NB4 (cell line): ENCODE results near the gene HEXB.
A peak's percentile ranks its signal among the peaks of the same experiment; 100 is the strongest.

Experiments
- DNase-seq: peaks from one replicate; pipeline ENCODE4 v3.0.0; 2010; ENCODE audit warnings: low read depth
- H3K4me3 ChIP-seq: one replicate; pipeline ENCODE4 v1.5.1; 2011; ENCODE audit warnings: mild to moderate bottlenecking, low read depth, low read length, moderate library complexity
- CTCF ChIP-seq: IDR thresholded peaks from one replicate; pipeline ENCODE4 v1.5.1; 2012; ENCODE audit warnings: low read depth, low read length
- MAX ChIP-seq: IDR thresholded peaks from 2 replicates; pipeline ENCODE4 v1.6.1; 2011; ENCODE audit warnings: low read depth, low read length
- MYC ChIP-seq: IDR thresholded peaks from 2 replicates; pipeline ENCODE4 v1.6.1; 2011; ENCODE audit warnings: low read depth, low read length
- POLR2A ChIP-seq: IDR thresholded peaks from 2 replicates; pipeline ENCODE4 v1.6.1; 2011; ENCODE audit warnings: mild to moderate bottlenecking; ENCODE audit not compliant: insufficient read length; ENCODE audit errors: extremely low read depth

The HEXB gene

GRCh38 chr5:74765201-74765600 lies 80.2 kb downstream of the HEXB start:
- DNase-seq, result no peak
- TF ChIP-seq MYC (no peak), MAX (no peak)
- peak overlapping the region; percentile 97 for H3K4me3 ChIP-seq

GRCh38 chr5:74765929-74766328 lies 80.9 kb downstream of the HEXB start:
- TF ChIP-seq MYC (no peak), MAX (no peak), CTCF (no peak), POLR2A (no peak)
- DNase-seq, result no peak
- H3K4me3 ChIP-seq, result peak overlapping the region; percentile 97

GRCh38 chr5:74766418-74766848 lies 81.4 kb downstream of the HEXB start:
- H3K4me3 ChIP-seq, result peak overlapping the region; percentile 97
- TF ChIP-seq POLR2A (no peak), CTCF (peak; percentile 19)
- peak; percentile 70 for DNase-seq

GRCh38 chr5:74766849-74767578 lies 82.0 kb downstream of the HEXB start, which contains the start of the genes GFM2 and NSA2:
TSS of gene GFM2 (minus strand) at chr5:74767117. CDS start at chr5:74763742, 3,375 bp downstream.
TSS of gene NSA2 (plus strand) at chr5:74767249. CDS start at chr5:74767361, 112 bp downstream.
- peak; percentile 94 for DNase-seq
- peak; percentile 79 for TF ChIP-seq MAX
- TF ChIP-seq MYC, result peak; percentile 92
- TF ChIP-seq CTCF, result no peak
- peak; percentile 52 for TF ChIP-seq POLR2A
- peak within 1 kb of the TSS; percentile 97 for H3K4me3 ChIP-seq

- H3K4me3 ChIP-seq, result peak overlapping the region; percentile 97
- TF ChIP-seq MAX, result 0 out of 2 replicates have a peak, but pooled peaks have one; percentile 18
- TF ChIP-seq MYC, result no peak
- DNase-seq, result peak; percentile 62
Observed at GRCh38 chr5:74767579-74767913, 82.5 kb downstream of the HEXB start.
